H1 (cell line): Measurements from ENCODE around the gene PTPRO. TPM values are rescaled to one million over a fixed set of nuclear protein-coding genes. Genes with fewer than 3 reads are reported as not detected.

Experiments used
- CTCF ChIA-PET: fragments of 300-600 bp; sonication (Branson Sonifier 250); formaldehyde crosslinking; loops from one replicate; lab custom pipeline; 2021; ENCODE audit not compliant: partially characterized antibody; lab: Charles Lee
- POLR2A ChIA-PET: fragments of 300-600 bp; sonication (Branson Sonifier 250); formaldehyde crosslinking; loops from one replicate; lab custom pipeline; 2021; ENCODE audit warnings: inconsistent platforms; ENCODE audit not compliant: partially characterized antibody; lab: Charles Lee
- DNase-seq, 2 experiments: peaks; one replicate each; pipeline versions ENCODE4 v3.0.0 to v3.0.0-alpha.2; 2010 to 2022; ENCODE audit warnings: low spot score in 2 of 2, low read depth in 1 of 2, mixed read lengths in 1 of 2
- FAIRE-seq: peaks from 2 replicates; lab custom pipeline; 2011; peaks lifted over from hg19 to GRCh38; lab: Jason Lieb, UNC
- H2AFZ ChIP-seq: 2 replicates; pipeline ENCODE4 v1.8.1; 2012; ENCODE audit warnings: low read length, inconsistent platforms
- H2AK5ac ChIP-seq: 2 replicates; pipeline ENCODE4 v1.6.1; 2013; ENCODE audit warnings: low read depth, low read length
- H2BK120ac ChIP-seq: replicated peaks from 2 replicates; pipeline ENCODE3; 2013; ENCODE audit warnings: low read depth, low read length, inconsistent platforms
- H2BK12ac ChIP-seq: 2 replicates; pipeline ENCODE4 v1.6.1; 2013; ENCODE audit warnings: low read depth, low read length
- H2BK15ac ChIP-seq: 2 replicates; pipeline ENCODE4 v1.6.1; 2013; ENCODE audit warnings: low read length
- H2BK20ac ChIP-seq: 2 replicates; pipeline ENCODE4 v1.6.1; 2013; ENCODE audit warnings: low read length
- H2BK5ac ChIP-seq: 2 replicates; pipeline ENCODE4 v1.6.1; 2013; ENCODE audit warnings: low read depth, low read length
- H3K14ac ChIP-seq: 2 replicates; pipeline ENCODE4 v1.6.1; 2013; ENCODE audit warnings: inconsistent platforms; ENCODE audit not compliant: insufficient read length
- H3K18ac ChIP-seq: 2 replicates; pipeline ENCODE4 v1.6.1; 2013; ENCODE audit warnings: low read length; ENCODE audit errors: extremely low read depth
- H3K23ac ChIP-seq: 2 replicates; pipeline ENCODE4 v1.6.1; 2013; ENCODE audit warnings: inconsistent platforms; ENCODE audit not compliant: insufficient read length
- H3K23me2 ChIP-seq: 2 replicates; pipeline ENCODE4 v1.6.1; 2013; ENCODE audit warnings: low read depth, low read length
- H3K27ac ChIP-seq: 2 replicates; pipeline ENCODE4 v1.6.1; 2011; ENCODE audit warnings: low read depth, low read length, inconsistent platforms
- H3K27me3 ChIP-seq, 4 experiments: replicated peaks in 1 of 4; 1 replicate in 1 of 4; 2 replicates in 3 of 4; pipeline versions ENCODE4 v1.6.1 to v1.8.1; 2011 to 2013; ENCODE audit warnings: low read length in 3 of 4, mild to moderate bottlenecking in 3 of 4, inconsistent platforms in 2 of 4, mixed read lengths in 2 of 4, moderate library complexity in 1 of 4; ENCODE audit not compliant: control insufficient read depth in 3 of 4, insufficient read depth in 3 of 4; ENCODE audit errors: extremely low read depth in 1 of 4
- H3K36me3 ChIP-seq, 4 experiments: 2 replicates each; pipeline versions ENCODE4 v1.6.1 to v1.8.1; 2011 to 2013; ENCODE audit warnings: mild to moderate bottlenecking in 4 of 4, low read length in 3 of 4, moderate library complexity in 2 of 4, control low read depth in 1 of 4, inconsistent platforms in 1 of 4; ENCODE audit not compliant: insufficient read depth in 4 of 4, control insufficient read depth in 2 of 4
- H3K4ac ChIP-seq: replicated peaks from 2 replicates; pipeline ENCODE3; 2013; ENCODE audit warnings: low read length, low read depth, mixed read lengths, inconsistent platforms; ENCODE audit not compliant: insufficient read length
- H3K4me1 ChIP-seq, 4 experiments: replicated peaks in 1 of 4; 1 replicate in 1 of 4; 2 replicates in 3 of 4; pipeline versions ENCODE4 v1.6.1 to v1.8.1; 2011 to 2013; ENCODE audit warnings: low read length in 3 of 4, inconsistent platforms in 2 of 4, mixed read lengths in 1 of 4; ENCODE audit not compliant: insufficient read depth in 4 of 4, control insufficient read depth in 3 of 4
- H3K4me2 ChIP-seq, 2 experiments: 2 replicates each; pipeline versions ENCODE4 v1.6.1 to v1.8.1; 2011 to 2013; ENCODE audit warnings: low read depth in 2 of 2, low read length in 2 of 2, control low read depth in 1 of 2, inconsistent platforms in 1 of 2, mild to moderate bottlenecking in 1 of 2; ENCODE audit not compliant: insufficient read depth in 1 of 2
- H3K4me3 ChIP-seq, 4 experiments: fragments of 200-600, 300-600 bp in 1 of 4; sonication (generic), shearing (Covaris generic), sonication (Bioruptor Twin) in 1 of 4; 2 replicates each; pipeline versions ENCODE4 v1.5.1 to v1.8.1; 2011 to 2016; ENCODE audit warnings: low read length in 4 of 4, low read depth in 3 of 4, control low read depth in 2 of 4, inconsistent platforms in 2 of 4, mild to moderate bottlenecking in 2 of 4, mixed read lengths in 1 of 4, moderate library complexity in 1 of 4; ENCODE audit not compliant: insufficient read depth in 2 of 4; ENCODE audit errors: extremely low read depth in 1 of 4
- H3K56ac ChIP-seq: replicated peaks from 2 replicates; pipeline ENCODE3; 2013; ENCODE audit warnings: low read depth, mild to moderate bottlenecking, mixed read lengths, low read length, inconsistent platforms; ENCODE audit not compliant: insufficient read length
- H3K79me1 ChIP-seq: 2 replicates; pipeline ENCODE4 v1.6.1; 2013; ENCODE audit warnings: low read depth, low read length, control low read depth
- H3K79me2 ChIP-seq, 2 experiments: 2 replicates each; pipeline versions ENCODE4 v1.6.1 to v1.8.1; 2012 to 2013; ENCODE audit warnings: low read length in 2 of 2, mild to moderate bottlenecking in 2 of 2, inconsistent platforms in 1 of 2; ENCODE audit not compliant: insufficient read depth in 2 of 2, control insufficient read depth in 1 of 2
- H3K9ac ChIP-seq, 4 experiments: replicated peaks in 1 of 4; 1 replicate in 1 of 4; 2 replicates in 3 of 4; pipeline versions ENCODE4 v1.6.1 to v1.8.1; 2011 to 2013; ENCODE audit warnings: low read depth in 3 of 4, low read length in 3 of 4, control low read depth in 2 of 4, mild to moderate bottlenecking in 2 of 4, moderate library complexity in 2 of 4, inconsistent platforms in 1 of 4; ENCODE audit errors: extremely low read depth in 1 of 4
- H3K9me3 ChIP-seq, 2 experiments: 2 replicates each; pipeline versions ENCODE4 v1.6.1 to v1.8.1; 2012 to 2013; ENCODE audit warnings: mild to moderate bottlenecking in 2 of 2, moderate library complexity in 2 of 2, control low read depth in 1 of 2, inconsistent platforms in 1 of 2, low read depth in 1 of 2, low read length in 1 of 2, mixed read lengths in 1 of 2; ENCODE audit not compliant: insufficient read depth in 2 of 2
- H4K20me1 ChIP-seq, 2 experiments: replicated peaks in 1 of 2; 2 replicates each; pipeline versions ENCODE3 to v1.8.1; 2011 to 2013; ENCODE audit warnings: inconsistent platforms in 2 of 2, low read length in 2 of 2, mild to moderate bottlenecking in 1 of 2; ENCODE audit not compliant: insufficient read depth in 2 of 2, control insufficient read depth in 1 of 2
- H4K5ac ChIP-seq: 2 replicates; pipeline ENCODE4 v1.6.1; 2013; ENCODE audit warnings: low read length, low read depth, mixed read lengths, inconsistent platforms; ENCODE audit not compliant: insufficient read length
- H4K8ac ChIP-seq: 2 replicates; pipeline ENCODE4 v1.8.0; 2013; ENCODE audit warnings: mild to moderate bottlenecking, moderate library complexity, low read length, inconsistent platforms; ENCODE audit not compliant: insufficient read depth; ENCODE audit errors: extremely low read depth
- H4K91ac ChIP-seq: replicated peaks from 2 replicates; pipeline ENCODE3; 2013; ENCODE audit warnings: low read length, mixed read lengths, inconsistent platforms; ENCODE audit not compliant: insufficient read length
- ASH2L ChIP-seq: fragments of 200-600, 300-600 bp; sonication (generic); IDR thresholded peaks from one replicate; pipeline ENCODE4 v1.7.1; 2017; ENCODE audit warnings: low read length
- BRCA1 ChIP-seq: IDR thresholded peaks from 2 replicates; pipeline ENCODE4 v1.6.1; 2012; ENCODE audit warnings: low read depth, low read length, improper control_type of control experiment
- CBX5 ChIP-seq: fragments of 300-800, 300-1000 bp; sonication (generic); IDR thresholded peaks from 2 replicates; pipeline ENCODE4 v1.7.1; 2016; ENCODE audit warnings: antibody characterized with exemption, low read length, low read depth
- CHD2 ChIP-seq: IDR thresholded peaks from 2 replicates; pipeline ENCODE4 v1.6.1; 2012; ENCODE audit warnings: low read length, improper control_type of control experiment
- GTF2F1 ChIP-seq: IDR thresholded peaks from 2 replicates; pipeline ENCODE4 v1.6.1; 2012; ENCODE audit warnings: low read depth, low read length, improper control_type of control experiment, borderline replicate concordance
- KDM5A ChIP-seq: fragments of 200-600 bp; IDR thresholded peaks from 2 replicates; pipeline ENCODE4 v1.7.1; 2012; ENCODE audit warnings: mild to moderate bottlenecking, low read length, inconsistent platforms, mixed read lengths
- NANOG ChIP-seq: IDR thresholded peaks from 2 replicates; pipeline ENCODE4 v1.6.1; 2011; ENCODE audit warnings: low read length, low read depth, mild to moderate bottlenecking, inconsistent platforms; ENCODE audit not compliant: insufficient read depth, poor library complexity, severe bottlenecking
- NRF1 ChIP-seq: IDR thresholded peaks from 2 replicates; pipeline ENCODE4 v1.6.1; 2011; ENCODE audit warnings: mild to moderate bottlenecking, low read depth, low read length, improper control_type of control experiment
- SIX5 ChIP-seq: IDR thresholded peaks from 2 replicates; pipeline ENCODE4 v1.6.1; 2011; ENCODE audit warnings: mild to moderate bottlenecking, low read depth, low read length
- SUZ12 ChIP-seq: fragments of 200-600 bp; sonication (generic); IDR thresholded peaks from 2 replicates; pipeline ENCODE4 v1.6.1; 2012; ENCODE audit warnings: mild to moderate bottlenecking, inconsistent platforms, low read length, moderate library complexity, mixed read lengths
- TAF1 ChIP-seq: IDR thresholded peaks from 2 replicates; pipeline ENCODE4 v1.6.1; 2011; ENCODE audit warnings: mild to moderate bottlenecking, low read depth, low read length
- TAF7 ChIP-seq: optimal IDR thresholded peaks from 2 replicates; pipeline ENCODE3; 2011; ENCODE audit warnings: low read depth, mild to moderate bottlenecking, inconsistent platforms, low read length, moderate library complexity, borderline replicate concordance
- WGBS, 2 experiments: shearing (Covaris generic) in 1 of 2; methylation state at CpG; one replicate each; pipeline versions ENCODE4 v1.1.6 to v1.1.7; 2013 to 2015; ENCODE audit warnings: low lambda C conversion rate in 2 of 2, mixed read lengths in 2 of 2, inconsistent platforms in 1 of 2, low coverage in 1 of 2, missing lambda C conversion rate in 1 of 2; ENCODE audit not compliant: insufficient replicate concordance in 2 of 2, insufficient coverage in 1 of 2, insufficient read length in 1 of 2; ENCODE audit errors: extremely low coverage in 1 of 2, missing lambda C conversion rate in 1 of 2; 5-methylcytosine and 5-hydroxymethylcytosine counted together
- polyA plus RNA-seq, 7 experiments: library from polyadenylated mRNA; depleted of rRNA in 3 of 7; stranded (reverse) in 5 of 7; unstranded in 2 of 7; fragments of >200 nt in 5 of 7; fragments of 200-250 nt in 2 of 7; gene quantifications; 1 replicate in 5 of 7; 2 replicates in 1 of 7; 4 replicates in 1 of 7; pipeline versions ENCODE4 v1.2.1 to v1.2.3, GENCODE V29; 2011 to 2013; ENCODE audit warnings: missing spikeins in 2 of 7, mixed read lengths in 2 of 7
- total RNA-seq: library from RNA; stranded (reverse); fragmentation: NEBNext Ultra II Directional; extraction: Animal tissue kit (Norgen Biotek cat#: 25700); gene quantifications from 2 replicates; pipeline ENCODE4 v1.2.1, GENCODE V29; 2021
- TF ChIP-seq, protein P1 (sequence below): IDR thresholded peaks from 2 replicates; pipeline ENCODE4 v1.6.1; 2012; ENCODE audit warnings: inconsistent platforms

Gene PTPRO
- total and polyA plus RNA-seq, 2 of the 8 experiments (the other 6 are each of a cell fraction or from before 2014, with no cell fraction given) = 0.73 to 1.7 TPM

DNA sequence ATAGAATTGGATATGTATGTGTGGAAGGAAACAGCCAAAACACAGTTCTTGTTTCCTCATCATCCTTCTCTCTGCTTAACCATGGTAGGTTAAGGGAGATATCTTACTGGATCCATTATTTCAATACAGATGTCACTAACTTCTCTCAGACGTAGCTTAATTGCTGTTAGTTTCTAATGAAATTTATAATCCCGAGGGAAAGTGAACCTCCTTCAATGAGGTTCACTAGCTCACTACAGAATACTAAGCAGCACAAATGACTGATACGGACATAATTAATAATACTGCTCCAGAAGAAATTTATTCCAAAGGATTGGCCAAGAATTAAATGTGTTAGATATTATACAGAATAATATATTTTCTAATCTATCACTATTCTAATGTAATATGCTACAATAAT is 28.6 kb upstream of the PTPRO start:
- no peak overlapping the region for H4K5ac ChIP-seq
- FAIRE-seq (no peak), DNase-seq (no peak)
- TF ChIP-seq TAF7 (no peak), SUZ12 (no peak), GTF2F1 (no peak), TAF1 (no peak), ASH2L (no peak), NRF1 (no peak), SIX5 (no peak), BRCA1 (no peak), CHD2 (no peak), KDM5A (no peak), CBX5 (no peak), NANOG (no peak)
- TF ChIP-seq, protein P1, sequence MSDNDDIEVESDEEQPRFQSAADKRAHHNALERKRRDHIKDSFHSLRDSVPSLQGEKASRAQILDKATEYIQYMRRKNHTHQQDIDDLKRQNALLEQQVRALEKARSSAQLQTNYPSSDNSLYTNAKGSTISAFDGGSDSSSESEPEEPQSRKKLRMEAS = no peak
- H2AK5ac ChIP-seq = no peak overlapping the region
- no peak overlapping the region for H4K91ac ChIP-seq
- no peak overlapping the region for H3K56ac ChIP-seq
- H4K20me1 ChIP-seq = no peaks in the 10 kb centered on the region
- no peaks in the 10 kb centered on the region for H3K27me3 ChIP-seq
- WGBS, 2 experiments = 91% methylated on average over 3 of the region's 3 CpGs; no CpG with 5 or more reads in 1 of the 2 experiments
- peaks cover 2% of the 10 kb centered on the region; the same call in 1 of the 2 replicates for H3K23me2 ChIP-seq
- no peak overlapping the region for H3K4me3 ChIP-seq
- H2BK20ac ChIP-seq = no peak overlapping the region
- H2BK15ac ChIP-seq = no peak overlapping the region
- no peak overlapping the region for H3K27ac ChIP-seq
- 0 out of 4 replicates have a peak, but pooled peaks cover 0 to under 1% of the 10 kb centered on the region in 2 experiments for H3K9me3 ChIP-seq
- no peak overlapping the region for H3K4me2 ChIP-seq
- H2BK120ac ChIP-seq = no peak overlapping the region
- H3K4ac ChIP-seq = no peak overlapping the region
- H3K18ac ChIP-seq = no peak overlapping the region
- H4K8ac ChIP-seq = no peak overlapping the region
- ChIA-PET POLR2A (no interaction called here), CTCF (interaction anchor here (1.2 to 1.7 kb wide), 2 partner anchors 17 to 230 kb away, joined by 4 read pairs; no protein-coding TSS in a partner anchor)
- H2BK5ac ChIP-seq = no peak overlapping the region
- no peak overlapping the region for H3K9ac ChIP-seq
- no peak overlapping the region for H3K23ac ChIP-seq
- H2AFZ ChIP-seq = no peak overlapping the region
- no peaks in the 10 kb centered on the region for H3K4me1 ChIP-seq
- no peaks in the 10 kb centered on the region for H3K36me3 ChIP-seq
- H3K79me2 ChIP-seq = no peaks in the 10 kb centered on the region
- H2BK12ac ChIP-seq = no peak overlapping the region
- H3K79me1 ChIP-seq = no peaks in the 10 kb centered on the region
- H3K14ac ChIP-seq = no peak overlapping the region
